MM.1S (cell line): Measurements from ENCODE around the gene RTCA.

Experiments
- EZH2 ChIP-seq: fragments of 300-600 bp; sonication (generic); optimal IDR thresholded peaks from 2 replicates; pipeline ENCODE3; 2017; ENCODE audit warnings: low read depth, mild to moderate bottlenecking, antibody characterized with exemption, low read length, mixed read lengths
- TF ChIP-seq, protein P1 (sequence below): fragments of 300-600 bp; sonication (generic); IDR thresholded peaks from 2 replicates; pipeline ENCODE4 v1.5.1; 2016; ENCODE audit warnings: antibody characterized with exemption, low read length, mixed read lengths

DNA sequence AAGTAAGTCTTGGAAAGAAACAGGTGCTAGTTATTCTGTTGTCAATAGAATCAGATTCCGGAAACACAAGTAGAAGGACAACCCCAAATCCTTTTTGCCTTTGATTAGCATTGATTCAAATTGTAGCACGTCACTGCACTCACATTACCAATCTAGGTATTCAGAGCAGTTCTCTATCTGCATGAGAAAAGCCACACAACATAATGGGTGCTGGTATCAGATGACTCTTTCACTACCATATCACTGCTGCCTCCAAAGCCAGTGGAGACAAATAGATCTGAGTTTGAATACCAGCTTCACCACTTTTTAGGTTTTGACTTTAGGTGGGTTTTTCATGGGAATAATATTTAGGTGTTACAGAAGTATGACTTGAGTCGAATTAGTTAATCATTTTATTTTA lies 38.9 kb downstream of the RTCA start:
- TF ChIP-seq EZH2 = no peak
- TF ChIP-seq, protein P1, sequence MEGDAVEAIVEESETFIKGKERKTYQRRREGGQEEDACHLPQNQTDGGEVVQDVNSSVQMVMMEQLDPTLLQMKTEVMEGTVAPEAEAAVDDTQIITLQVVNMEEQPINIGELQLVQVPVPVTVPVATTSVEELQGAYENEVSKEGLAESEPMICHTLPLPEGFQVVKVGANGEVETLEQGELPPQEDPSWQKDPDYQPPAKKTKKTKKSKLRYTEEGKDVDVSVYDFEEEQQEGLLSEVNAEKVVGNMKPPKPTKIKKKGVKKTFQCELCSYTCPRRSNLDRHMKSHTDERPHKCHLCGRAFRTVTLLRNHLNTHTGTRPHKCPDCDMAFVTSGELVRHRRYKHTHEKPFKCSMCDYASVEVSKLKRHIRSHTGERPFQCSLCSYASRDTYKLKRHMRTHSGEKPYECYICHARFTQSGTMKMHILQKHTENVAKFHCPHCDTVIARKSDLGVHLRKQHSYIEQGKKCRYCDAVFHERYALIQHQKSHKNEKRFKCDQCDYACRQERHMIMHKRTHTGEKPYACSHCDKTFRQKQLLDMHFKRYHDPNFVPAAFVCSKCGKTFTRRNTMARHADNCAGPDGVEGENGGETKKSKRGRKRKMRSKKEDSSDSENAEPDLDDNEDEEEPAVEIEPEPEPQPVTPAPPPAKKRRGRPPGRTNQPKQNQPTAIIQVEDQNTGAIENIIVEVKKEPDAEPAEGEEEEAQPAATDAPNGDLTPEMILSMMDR = no peak
